Measurements from ENCODE around the gene DNAJC18.
"Not testable (repeated sequence)": the region's sequence is repeated elsewhere in the genome, so short reads cannot be mapped to it uniquely, and the experiment has no call there.

Gene DNAJC18

GRCh38 chr5:139481580-139482049, 42.3 kb upstream of the DNAJC18 start:
- Histone ChIP-seq H3K4me1 (ENCODE audit: control insufficient read depth in 1 of 2, insufficient read depth in 1 of 2, low read depth in 1 of 2, low read length in 1 of 2) (peaks cover 26 to 27% of the 10 kb centered on the region in 2 experiments), H3K27ac (peak overlapping the region; percentile 74), H3K9me3 (no peaks in the 10 kb centered on the region), H3K4me3 (ENCODE audit: low read depth in 1 of 2, low read length in 1 of 2) (peak overlapping the region; percentile 42 to 47), H3K27me3 (no peaks in the 10 kb centered on the region), H3K36me3 (no peaks in the 10 kb centered on the region)
- TF ChIP-seq CTCF (IDR thresholded peaks at IDR 0.05): no peak

GRCh38 chr5:139481122-139481533, 41.8 kb upstream of the DNAJC18 start:
- no peak for TF ChIP-seq CTCF (IDR thresholded peaks at IDR 0.05)
- no peaks in the 10 kb centered on the region for H3K27me3 ChIP-seq
- peaks cover 29% of the 10 kb centered on the region in 2 experiments for H3K4me1 ChIP-seq (ENCODE audit: control insufficient read depth in 1 of 2, insufficient read depth in 1 of 2, low read depth in 1 of 2, low read length in 1 of 2)
- no peaks in the 10 kb centered on the region for H3K36me3 ChIP-seq
- H3K4me3 ChIP-seq (ENCODE audit: low read depth in 1 of 2, low read length in 1 of 2): peak overlapping the region; percentile 42 to 47
- no peaks in the 10 kb centered on the region for H3K9me3 ChIP-seq
- peak overlapping the region; percentile 74 for H3K27ac ChIP-seq

GRCh38 chr5:139479729-139480128, 40.4 kb upstream of the DNAJC18 start:
- H3K27ac ChIP-seq, H3K36me3 ChIP-seq: not testable (repeated sequence)
- H3K4me1 ChIP-seq (ENCODE audit: control insufficient read depth in 1 of 2, insufficient read depth in 1 of 2, low read depth in 1 of 2, low read length in 1 of 2): peaks cover 43% of the 10 kb centered on the region in 2 experiments

GRCh38 chr5:139478657-139479423, 39.5 kb upstream of the DNAJC18 start:
- H3K4me3 ChIP-seq (ENCODE audit: low read depth in 1 of 2, low read length in 1 of 2); H3K36me3 ChIP-seq; H3K27me3 ChIP-seq; H3K9me3 ChIP-seq: not testable (repeated sequence)
- Histone ChIP-seq H3K27ac (peak overlapping the region; percentile 25), H3K4me1 (ENCODE audit: control insufficient read depth in 1 of 2, insufficient read depth in 1 of 2, low read depth in 1 of 2, low read length in 1 of 2) (peaks cover 52% of the 10 kb centered on the region in 2 experiments)

More at GRCh38 chr5:139479729-139480128, 40.4 kb upstream of the DNAJC18 start:
- H3K9me3 ChIP-seq; H3K4me3 ChIP-seq (ENCODE audit: low read depth in 1 of 2, low read length in 1 of 2); H3K27me3 ChIP-seq: not testable (repeated sequence)

- H3K27ac ChIP-seq: no peak overlapping the region
- H3K4me1 ChIP-seq (ENCODE audit: control insufficient read depth in 1 of 2, insufficient read depth in 1 of 2, low read depth in 1 of 2, low read length in 1 of 2): peaks cover 55 to 58% of the 10 kb centered on the region in 2 experiments
- H3K36me3 ChIP-seq: no peaks in the 10 kb centered on the region
These were observed 36.7 kb upstream of the DNAJC18 start for GRCh38 chr5:139475865-139476617.

More at GRCh38 chr5:139475865-139476617, 36.7 kb upstream of the DNAJC18 start:
- Histone ChIP-seq H3K27me3 (no peaks in the 10 kb centered on the region), H3K4me3 (ENCODE audit: low read depth in 1 of 2, low read length in 1 of 2) (no peak overlapping the region), H3K9me3 (no peaks in the 10 kb centered on the region)
- no peak for TF ChIP-seq CTCF (IDR thresholded peaks at IDR 0.05)
